Gastroesophageal sphincter (tissue), 4 donors: ENCODE data around the gene LIMA1. TPM values are rescaled to one million over a fixed set of nuclear protein-coding genes. Genes with fewer than 3 reads are reported as not detected.

Experiments
- ATAC-seq: fragments of 150-250 bp; one replicate; pipeline ENCODE4 v1.9.1; 2016; ENCODE audit warnings: mild to moderate bottlenecking, moderate library complexity
- H3K27ac ChIP-seq, 4 donors: fragments of 200-600 bp; sonication (generic) in 3 of 4; 1 replicate in 3 of 4; 2 replicates in 1 of 4; pipeline ENCODE4 v1.5.1; 2016 to 2019
- H3K27me3 ChIP-seq: fragments of 200-600 bp; sonication (generic); one replicate; pipeline ENCODE4 v1.5.1; 2019
- H3K36me3 ChIP-seq, 2 donors: fragments of 200-600 bp; sonication (generic); one replicate each; pipeline ENCODE4 v1.5.1; 2019; ENCODE audit warnings: control low read depth in 1 of 2
- H3K4me1 ChIP-seq, 3 donors: fragments of 200-600 bp; sonication (generic); 1 replicate in 2 of 3; 2 replicates in 1 of 3; pipeline ENCODE4 v1.5.1; 2016 to 2019; ENCODE audit warnings: control low read depth in 2 of 3
- H3K4me3 ChIP-seq, 2 donors: fragments of 200-600 bp; sonication (generic); one replicate each; pipeline ENCODE4 v1.5.1; 2019; ENCODE audit warnings: mild to moderate bottlenecking in 1 of 2, moderate library complexity in 1 of 2
- H3K9me3 ChIP-seq, 3 donors: fragments of 200-600 bp; sonication (generic); one replicate each; pipeline ENCODE4 v1.5.1; 2017 to 2019; ENCODE audit warnings: control low read depth in 2 of 3
- EP300 ChIP-seq: sonication (generic); formaldehyde crosslinking; IDR thresholded peaks from one replicate; pipeline ENCODE4 v1.6.1; 2017; ENCODE audit warnings: antibody characterized with exemption, mild to moderate bottlenecking
- POLR2A ChIP-seq, 2 donors: fragments of 450-650 bp; IDR thresholded peaks; one replicate each; pipeline ENCODE4 v1.6.1; 2017; ENCODE audit warnings: antibody characterized with exemption in 2 of 2, mild to moderate bottlenecking in 2 of 2, moderate library complexity in 1 of 2
- POLR2AphosphoS5 ChIP-seq: sonication (generic); formaldehyde crosslinking; IDR thresholded peaks from one replicate; pipeline ENCODE4 v1.6.1; 2017; ENCODE audit warnings: antibody characterized with exemption
- WGBS, 2 donors: methylation state at CpG; one replicate each; pipeline ENCODE4 v1.1.5; 2018; ENCODE audit warnings: low coverage in 1 of 2; 5-methylcytosine and 5-hydroxymethylcytosine counted together
- total RNA-seq, 4 donors: library from RNA; depleted of rRNA; stranded (reverse); fragments of >200 nt; gene quantifications; one replicate each; pipeline ENCODE4 v1.1.0, GENCODE V29; 2016
- TF ChIP-seq, protein P1 (sequence below), 4 experiments: fragments of 200-600 bp in 2 of 4; fragments of 450-650 bp in 2 of 4; sonication (generic) in 1 of 4; IDR thresholded peaks; one replicate each; pipeline ENCODE4 v1.5.1; 2017 to 2019; ENCODE audit warnings: antibody characterized with exemption in 4 of 4, mild to moderate bottlenecking in 2 of 4, moderate library complexity in 2 of 4

LIMA1 gene
- total RNA-seq, 4 donors from 2014 or later = 27.6 to 91.3 (median 64.6) TPM

DNA sequence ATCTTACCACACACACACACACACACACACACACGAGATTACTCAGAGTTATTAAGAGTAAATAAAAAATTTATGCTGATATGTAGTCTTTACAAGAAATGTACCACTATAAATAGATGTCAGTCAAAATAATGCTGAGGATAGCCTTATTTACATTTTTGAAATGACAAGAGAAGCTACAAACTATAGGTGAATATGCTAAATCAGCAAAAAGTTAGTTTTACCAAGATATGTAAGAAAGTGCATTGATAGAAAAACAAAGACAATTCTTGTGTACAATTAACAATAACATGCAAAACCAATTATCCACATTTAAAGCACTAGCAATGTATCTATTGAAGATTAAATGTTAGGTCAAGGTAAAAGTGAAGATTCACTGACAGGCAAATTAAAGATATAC, 69.3 kb downstream of the LIMA1 start:
- H3K36me3 ChIP-seq = peaks cover 0 to 8% of the 10 kb centered on the region in 2 donors
- 37 to 56% methylated on average over 1 of the region's 1 CpG for WGBS, 2 donors
- no peak overlapping the region for H3K27ac ChIP-seq
- H3K9me3 ChIP-seq = no peaks in the 10 kb centered on the region
- H3K4me3 ChIP-seq = no peak overlapping the region
- TF ChIP-seq EP300 = no peak
- no peak for TF ChIP-seq POLR2A (IDR thresholded peaks at IDR 0.05)
- TF ChIP-seq, protein P1, sequence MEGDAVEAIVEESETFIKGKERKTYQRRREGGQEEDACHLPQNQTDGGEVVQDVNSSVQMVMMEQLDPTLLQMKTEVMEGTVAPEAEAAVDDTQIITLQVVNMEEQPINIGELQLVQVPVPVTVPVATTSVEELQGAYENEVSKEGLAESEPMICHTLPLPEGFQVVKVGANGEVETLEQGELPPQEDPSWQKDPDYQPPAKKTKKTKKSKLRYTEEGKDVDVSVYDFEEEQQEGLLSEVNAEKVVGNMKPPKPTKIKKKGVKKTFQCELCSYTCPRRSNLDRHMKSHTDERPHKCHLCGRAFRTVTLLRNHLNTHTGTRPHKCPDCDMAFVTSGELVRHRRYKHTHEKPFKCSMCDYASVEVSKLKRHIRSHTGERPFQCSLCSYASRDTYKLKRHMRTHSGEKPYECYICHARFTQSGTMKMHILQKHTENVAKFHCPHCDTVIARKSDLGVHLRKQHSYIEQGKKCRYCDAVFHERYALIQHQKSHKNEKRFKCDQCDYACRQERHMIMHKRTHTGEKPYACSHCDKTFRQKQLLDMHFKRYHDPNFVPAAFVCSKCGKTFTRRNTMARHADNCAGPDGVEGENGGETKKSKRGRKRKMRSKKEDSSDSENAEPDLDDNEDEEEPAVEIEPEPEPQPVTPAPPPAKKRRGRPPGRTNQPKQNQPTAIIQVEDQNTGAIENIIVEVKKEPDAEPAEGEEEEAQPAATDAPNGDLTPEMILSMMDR (IDR thresholded peaks at IDR 0.05) = no peak
- no peak for TF ChIP-seq POLR2AphosphoS5
- ATAC-seq = no peak
- H3K4me1 ChIP-seq = peaks cover 0 to 37% (median 0%) of the 10 kb centered on the region in 3 donors
- no peaks in the 10 kb centered on the region for H3K27me3 ChIP-seq

DNA sequence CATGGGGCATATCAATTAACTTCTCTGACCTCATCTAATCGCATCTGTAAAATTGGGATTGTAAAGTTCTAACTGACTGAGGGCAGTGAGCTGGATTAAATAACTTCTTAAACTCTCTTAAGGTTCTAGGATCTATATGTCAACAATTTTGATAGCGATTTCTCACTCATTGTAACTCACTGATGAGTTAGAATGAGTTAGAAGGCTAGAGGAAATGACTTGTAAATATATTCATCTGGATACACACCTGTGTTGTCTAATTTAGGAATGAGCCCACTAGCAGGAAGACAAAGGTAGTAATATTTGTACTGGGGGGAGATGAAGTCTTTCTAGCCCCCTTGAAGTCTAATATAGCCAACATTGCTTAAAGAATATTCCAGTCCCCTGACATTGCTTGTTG, 69.9 kb downstream of the LIMA1 start:
- Histone ChIP-seq H3K4me3 (no peak overlapping the region), H3K27ac (no peak overlapping the region), H3K9me3 (no peaks in the 10 kb centered on the region), H3K36me3 (peaks cover 0 to 10% of the 10 kb centered on the region in 2 donors), H3K4me1 (peaks cover 0 to 31% (median 0%) of the 10 kb centered on the region in 3 donors), H3K27me3 (no peaks in the 10 kb centered on the region)
- WGBS, 2 donors = 86 to 100% methylated on average over 2 of the region's 2 CpGs
- ATAC-seq = no peak
- TF ChIP-seq EP300 (no peak), POLR2AphosphoS5 (no peak), POLR2A (IDR thresholded peaks at IDR 0.05) (no peak)
- TF ChIP-seq, protein P1 (IDR thresholded peaks at IDR 0.05) = no peak

- WGBS, 2 donors = 60 to 63% methylated on average over 2 of the region's 2 CpGs
- TF ChIP-seq, protein P1 (IDR thresholded peaks at IDR 0.05) = no peak
- TF ChIP-seq EP300 (no peak), POLR2AphosphoS5 (no peak), POLR2A (IDR thresholded peaks at IDR 0.05) (no peak)
Observed at GRCh38 chr12:50212071-50212467, 71.3 kb downstream of the LIMA1 start.

GRCh38 chr12:50211392-50212070, 71.8 kb downstream of the LIMA1 start:
- Histone ChIP-seq H3K27ac (peak overlapping the region in 3 of 4 donors; percentile 40 to 51 (median 40)), H3K4me1 (peaks cover 0 to 25% (median 0%) of the 10 kb centered on the region in 3 donors), H3K4me3 (no peak overlapping the region), H3K36me3 (peaks cover 0 to 13% of the 10 kb centered on the region in 2 donors), H3K27me3 (no peaks in the 10 kb centered on the region), H3K9me3 (no peaks in the 10 kb centered on the region)
- 47 to 60% methylated on average over 6 of the region's 6 CpGs for WGBS, 2 donors
- TF ChIP-seq EP300 = no peak
- TF ChIP-seq POLR2AphosphoS5 = no peak
- peak; percentile 34 for ATAC-seq

More at GRCh38 chr12:50212071-50212467, 71.3 kb downstream of the LIMA1 start:
- H3K27ac ChIP-seq = peak overlapping the region in 2 of 4 donors; percentile 40 to 51
- no peaks in the 10 kb centered on the region for H3K27me3 ChIP-seq
- H3K4me1 ChIP-seq = peaks cover 0 to 25% (median 0%) of the 10 kb centered on the region in 3 donors
- H3K4me3 ChIP-seq = no peak overlapping the region
- H3K36me3 ChIP-seq = peaks cover 0 to 10% of the 10 kb centered on the region in 2 donors
- no peak for ATAC-seq
- no peaks in the 10 kb centered on the region for H3K9me3 ChIP-seq

- ATAC-seq = no peak
- peaks cover 0 to 49% of the 10 kb centered on the region in 2 donors for H3K36me3 ChIP-seq
- H3K4me1 ChIP-seq = peaks cover 0 to 8% (median 0%) of the 10 kb centered on the region in 3 donors
- no peaks in the 10 kb centered on the region for H3K9me3 ChIP-seq
- H3K4me3 ChIP-seq = no peak overlapping the region
- TF ChIP-seq, protein P1 (IDR thresholded peaks at IDR 0.05) = no peak
- TF ChIP-seq EP300 (no peak), POLR2A (IDR thresholded peaks at IDR 0.05) (no peak), POLR2AphosphoS5 (no peak)
- 100% methylated on average over 2 of the region's 2 CpGs for WGBS, 2 donors
- no peaks in the 10 kb centered on the region for H3K27me3 ChIP-seq
- H3K27ac ChIP-seq = no peak overlapping the region
Observed at GRCh38 chr12:50207424-50207823, 75.9 kb downstream of the LIMA1 start.
